ENCODE data around the gene GSTCD.

Gene GSTCD

GRCh38 chr4:105808030-105808749 lies 99.6 kb downstream of the GSTCD start:
- DNase-seq (ENCODE audit: low read depth) = no peak
- TF ChIP-seq CTCF (conservative IDR thresholded peaks at IDR 0.05; ENCODE audit: low read length) = no peak
- H3K4me3 ChIP-seq (ENCODE audit: low read length) = no peak overlapping the region

GRCh38 chr4:105808750-105809041 lies 100.1 kb downstream of the GSTCD start:
- peak; percentile 55 for DNase-seq (ENCODE audit: low read depth)
- no peak for TF ChIP-seq CTCF (conservative IDR thresholded peaks at IDR 0.05; ENCODE audit: low read length)
- H3K4me3 ChIP-seq (ENCODE audit: low read length) = no peak overlapping the region

- no peak overlapping the region for H3K4me3 ChIP-seq (ENCODE audit: low read length)
- no peak for TF ChIP-seq CTCF (conservative IDR thresholded peaks at IDR 0.05; ENCODE audit: low read length)
- DNase-seq (ENCODE audit: low read depth) = peak; percentile 51
Measured at GRCh38 chr4:105815701-105816100, 107.1 kb downstream of the GSTCD start.

GRCh38 chr4:105822061-105822460 lies 113.5 kb downstream of the GSTCD start:
- TF ChIP-seq CTCF (conservative IDR thresholded peaks at IDR 0.05; ENCODE audit: low read length) = no peak
- no peak for DNase-seq (ENCODE audit: low read depth)
- H3K4me3 ChIP-seq (ENCODE audit: low read length) = no peak overlapping the region

- no peak overlapping the region for H3K4me3 ChIP-seq (ENCODE audit: low read length)
- DNase-seq (ENCODE audit: low read depth) = no peak
- TF ChIP-seq CTCF (conservative IDR thresholded peaks at IDR 0.05; ENCODE audit: low read length) = no peak
Measured at GRCh38 chr4:105828074-105828473, 119.5 kb downstream of the GSTCD start.

GRCh38 chr4:105831189-105831588 lies 122.6 kb downstream of the GSTCD start:
- no peak overlapping the region for H3K4me3 ChIP-seq (ENCODE audit: low read length)
- TF ChIP-seq CTCF (conservative IDR thresholded peaks at IDR 0.05; ENCODE audit: low read length) = no peak
- DNase-seq (ENCODE audit: low read depth) = no peak

- H3K4me3 ChIP-seq (ENCODE audit: low read length) = no peak overlapping the region
- no peak for DNase-seq (ENCODE audit: low read depth)
- no peak for TF ChIP-seq CTCF (conservative IDR thresholded peaks at IDR 0.05; ENCODE audit: low read length)
Measured at GRCh38 chr4:105835177-105835576, 126.6 kb downstream of the GSTCD start.

All from AG10803 (cell line).